ENCODE data around the gene MAGI1. TPM values are rescaled to one million over a fixed set of nuclear protein-coding genes. Genes with fewer than 3 reads are reported as not detected.

The MAGI1 gene
- total RNA-seq, 2 donors from 2014 or later, result 38.6 to 45.1 TPM

DNA sequence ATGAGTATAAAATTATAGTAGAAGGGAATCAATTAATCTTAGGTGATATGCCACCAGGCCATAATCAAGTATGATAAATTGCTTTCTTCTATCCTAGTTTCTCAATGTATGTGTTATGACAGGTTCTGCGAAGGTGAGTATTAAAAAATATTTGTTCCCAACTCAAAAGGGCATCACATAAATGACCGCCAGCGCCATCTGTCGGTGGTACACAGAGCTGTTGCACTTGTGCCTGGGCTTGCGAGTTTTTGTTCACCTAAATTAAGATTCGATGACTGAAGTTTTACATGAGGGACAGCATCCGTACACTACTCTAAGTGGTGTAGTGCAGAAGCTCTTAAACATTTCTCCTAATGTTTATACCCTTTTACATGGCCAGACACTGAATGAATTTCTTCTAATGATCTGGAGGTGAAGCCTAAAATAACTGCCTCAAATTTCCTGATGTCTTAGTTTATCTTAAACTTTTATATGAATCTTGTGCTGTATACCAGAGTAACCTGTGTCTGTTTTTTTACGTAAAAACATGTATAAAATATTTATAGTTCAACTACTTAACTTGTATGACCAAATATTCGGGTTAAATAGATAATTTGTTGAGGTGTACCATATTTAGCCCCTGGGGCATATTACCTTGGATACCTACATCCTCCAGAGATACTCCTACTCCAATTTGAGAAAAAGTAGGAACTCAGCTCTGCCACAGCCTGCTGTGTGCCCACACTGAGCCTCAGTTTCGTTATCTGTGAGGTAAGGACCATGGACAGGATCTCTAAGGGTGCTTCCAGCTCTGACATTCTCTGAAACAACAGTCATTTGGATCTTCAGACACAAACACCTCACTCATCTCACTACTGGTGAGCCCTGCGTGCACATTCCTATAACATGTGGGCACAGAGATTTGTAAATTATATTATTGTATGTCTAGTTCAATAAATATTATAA lies 365.6 kb downstream of the MAGI1 start:
- Mint-ChIP-seq H3K4me1 (peaks cover 29% of the 10 kb centered on the region), H3K9me3 (no peaks in the 10 kb centered on the region)
- no peak overlapping the region for H3K9ac ChIP-seq (ENCODE audit: extremely low read depth, low read length, poor library complexity, severe bottlenecking)

DNA sequence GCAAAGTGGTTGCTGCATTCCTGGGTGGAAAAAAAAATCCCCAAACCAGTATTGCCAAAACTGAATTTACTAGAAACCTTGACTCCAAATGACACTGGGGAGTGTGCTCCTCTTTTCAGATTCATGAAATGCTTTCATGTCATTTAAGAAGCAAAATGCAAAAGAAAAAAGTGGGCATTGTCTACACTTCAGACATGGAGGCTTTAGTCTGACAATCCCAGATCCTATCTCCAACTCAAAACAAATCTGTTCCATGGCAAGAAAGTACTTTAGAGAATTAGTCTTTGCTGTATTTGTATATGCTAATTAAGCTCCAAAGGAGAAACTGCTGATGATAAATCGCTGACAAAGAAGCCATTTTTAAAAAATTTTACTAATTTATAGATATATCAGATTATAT lies 366.7 kb downstream of the MAGI1 start:
- H3K4me1 Mint-ChIP-seq, result peaks cover 23% of the 10 kb centered on the region
- no peak for DNase-seq
- H3K4me3 Mint-ChIP-seq, result no peak overlapping the region
- 100% methylated on average over 1 of the region's 1 CpG; no CpG with 5 or more reads in 1 of the 2 experiments for WGBS, 2 experiments (ENCODE audit: insufficient coverage in 1 of 2, insufficient read length in 1 of 2)
- Histone ChIP-seq H3K36me3 (ENCODE audit: control insufficient read depth, insufficient read depth, low read length) (no peaks in the 10 kb centered on the region), H3K4me3 (ENCODE audit: low read length) (no peak overlapping the region), H3K27ac (ENCODE audit: low read depth, low read length) (no peak overlapping the region), H3K9ac (ENCODE audit: extremely low read depth, low read length, poor library complexity, severe bottlenecking) (no peak overlapping the region), H3K9me3 (ENCODE audit: control insufficient read depth, low read length) (no peaks in the 10 kb centered on the region), H3K27me3 (ENCODE audit: control insufficient read depth, insufficient read depth, low read length, poor library complexity, severe bottlenecking) (no peaks in the 10 kb centered on the region), H3K4me1 (ENCODE audit: control insufficient read depth, insufficient read depth, low read length) (peaks cover 2% of the 10 kb centered on the region)
- no peaks in the 10 kb centered on the region for H3K36me3 Mint-ChIP-seq (ENCODE audit: low read depth)
- TF ChIP-seq CTCF (conservative IDR thresholded peaks at IDR 0.05), result no peak
- H3K9me3 Mint-ChIP-seq, result no peaks in the 10 kb centered on the region
- no peaks in the 10 kb centered on the region for H3K27me3 Mint-ChIP-seq (ENCODE audit: insufficient read depth)
- no peak overlapping the region for H3K27ac Mint-ChIP-seq

More for the DNA sequence above, 365.6 kb downstream of the MAGI1 start:
- no peaks in the 10 kb centered on the region for H3K36me3 ChIP-seq (ENCODE audit: control insufficient read depth, insufficient read depth, low read length)
- Mint-ChIP-seq H3K27ac (no peak overlapping the region), H3K27me3 (ENCODE audit: insufficient read depth) (no peaks in the 10 kb centered on the region), H3K36me3 (ENCODE audit: low read depth) (no peaks in the 10 kb centered on the region), H3K4me3 (no peak overlapping the region)
- no peaks in the 10 kb centered on the region for H3K27me3 ChIP-seq (ENCODE audit: control insufficient read depth, insufficient read depth, low read length, poor library complexity, severe bottlenecking)
- peak; percentile 96 for TF ChIP-seq CTCF (conservative IDR thresholded peaks at IDR 0.05)
- H3K4me3 ChIP-seq (ENCODE audit: low read length), result no peak overlapping the region
- no peaks in the 10 kb centered on the region for H3K9me3 ChIP-seq (ENCODE audit: control insufficient read depth, low read length)
- H3K27ac ChIP-seq (ENCODE audit: low read depth, low read length), result no peak overlapping the region
- H3K4me1 ChIP-seq (ENCODE audit: control insufficient read depth, insufficient read depth, low read length), result peaks cover 2% of the 10 kb centered on the region
- WGBS, 2 experiments (ENCODE audit: insufficient coverage in 1 of 2, insufficient read length in 1 of 2), result 27 to 39% methylated on average over 5 to 9 of the region's 11 CpGs
- DNase-seq, result peak; percentile 85

DNA sequence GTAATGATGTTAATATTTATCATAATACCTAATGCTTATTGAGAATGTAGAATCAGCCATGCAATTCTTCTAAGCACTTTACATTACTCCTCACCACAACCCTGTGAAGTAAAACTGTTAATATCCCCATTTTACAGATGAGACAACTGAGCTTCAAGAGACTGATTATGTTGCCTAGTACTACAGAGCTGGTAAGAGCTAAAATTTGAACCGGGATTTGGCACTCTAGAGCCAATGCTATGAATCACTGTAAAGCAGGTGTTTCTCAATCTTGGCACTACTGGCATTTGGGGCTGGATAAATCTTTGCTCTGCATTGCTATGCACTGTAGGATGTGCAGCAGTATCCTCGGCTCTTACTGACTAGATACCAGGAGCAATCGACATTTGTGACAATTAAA lies 367.7 kb downstream of the MAGI1 start:
- TF ChIP-seq CTCF (conservative IDR thresholded peaks at IDR 0.05), result no peak
- no peaks in the 10 kb centered on the region for H3K9me3 ChIP-seq (ENCODE audit: control insufficient read depth, low read length)
- no peaks in the 10 kb centered on the region for H3K36me3 ChIP-seq (ENCODE audit: control insufficient read depth, insufficient read depth, low read length)
- H3K4me3 ChIP-seq (ENCODE audit: low read length), result no peak overlapping the region
- no peaks in the 10 kb centered on the region for H3K27me3 ChIP-seq (ENCODE audit: control insufficient read depth, insufficient read depth, low read length, poor library complexity, severe bottlenecking)
- no peaks in the 10 kb centered on the region for H3K9me3 Mint-ChIP-seq
- H3K4me3 Mint-ChIP-seq, result no peak overlapping the region
- H3K27ac Mint-ChIP-seq, result no peak overlapping the region
- 60 to 100% methylated on average over 1 to 3 of the region's 3 CpGs for WGBS, 2 experiments (ENCODE audit: insufficient coverage in 1 of 2, insufficient read length in 1 of 2)
- no peak for DNase-seq
- H3K27ac ChIP-seq (ENCODE audit: low read depth, low read length), result no peak overlapping the region
- H3K4me1 Mint-ChIP-seq, result peaks cover 15% of the 10 kb centered on the region
- H3K4me1 ChIP-seq (ENCODE audit: control insufficient read depth, insufficient read depth, low read length), result peaks cover 2% of the 10 kb centered on the region
- no peaks in the 10 kb centered on the region for H3K36me3 Mint-ChIP-seq (ENCODE audit: low read depth)
- no peak overlapping the region for H3K9ac ChIP-seq (ENCODE audit: extremely low read depth, low read length, poor library complexity, severe bottlenecking)
- H3K27me3 Mint-ChIP-seq (ENCODE audit: insufficient read depth), result no peaks in the 10 kb centered on the region
